SK-N-MC (cell line): ENCODE data around the gene ARFGEF2.

Experiments
- FOXP2 ChIP-seq: optimal IDR thresholded peaks from 2 replicates; pipeline ENCODE3; 2011; ENCODE audit warnings: mild to moderate bottlenecking, moderate library complexity; ENCODE audit not compliant: insufficient read depth; ENCODE audit errors: extremely low read length, control extremely low read depth
- POLR2AphosphoS5 ChIP-seq: IDR thresholded peaks from 2 replicates; pipeline ENCODE4 v1.6.1; 2012; ENCODE audit warnings: mild to moderate bottlenecking, low read depth, low read length, borderline replicate concordance

DNA sequence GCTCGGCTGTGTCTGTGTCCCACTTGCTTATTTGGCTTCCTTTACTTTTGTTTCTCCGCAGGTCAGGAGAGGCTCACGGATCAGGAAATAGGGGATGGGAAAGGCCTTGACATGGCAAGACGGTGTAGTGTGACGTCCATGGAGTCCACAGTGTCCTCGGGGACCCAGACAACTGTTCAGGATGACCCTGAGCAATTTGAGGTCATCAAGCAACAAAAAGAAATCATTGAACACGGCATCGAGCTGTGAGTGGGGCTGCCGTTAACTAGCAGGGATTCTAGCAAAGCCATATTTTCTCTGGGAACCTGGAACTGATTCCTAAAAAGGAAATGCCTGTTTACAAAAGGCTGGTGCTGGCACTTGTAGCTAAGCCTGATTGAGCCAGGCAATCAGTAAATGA lies 54.4 kb downstream of the ARFGEF2 start:
- TF ChIP-seq POLR2AphosphoS5 (no peak), FOXP2 (no peak)
